ENCODE results near the gene PHACTR3.

- TF ChIP-seq, protein P1, sequence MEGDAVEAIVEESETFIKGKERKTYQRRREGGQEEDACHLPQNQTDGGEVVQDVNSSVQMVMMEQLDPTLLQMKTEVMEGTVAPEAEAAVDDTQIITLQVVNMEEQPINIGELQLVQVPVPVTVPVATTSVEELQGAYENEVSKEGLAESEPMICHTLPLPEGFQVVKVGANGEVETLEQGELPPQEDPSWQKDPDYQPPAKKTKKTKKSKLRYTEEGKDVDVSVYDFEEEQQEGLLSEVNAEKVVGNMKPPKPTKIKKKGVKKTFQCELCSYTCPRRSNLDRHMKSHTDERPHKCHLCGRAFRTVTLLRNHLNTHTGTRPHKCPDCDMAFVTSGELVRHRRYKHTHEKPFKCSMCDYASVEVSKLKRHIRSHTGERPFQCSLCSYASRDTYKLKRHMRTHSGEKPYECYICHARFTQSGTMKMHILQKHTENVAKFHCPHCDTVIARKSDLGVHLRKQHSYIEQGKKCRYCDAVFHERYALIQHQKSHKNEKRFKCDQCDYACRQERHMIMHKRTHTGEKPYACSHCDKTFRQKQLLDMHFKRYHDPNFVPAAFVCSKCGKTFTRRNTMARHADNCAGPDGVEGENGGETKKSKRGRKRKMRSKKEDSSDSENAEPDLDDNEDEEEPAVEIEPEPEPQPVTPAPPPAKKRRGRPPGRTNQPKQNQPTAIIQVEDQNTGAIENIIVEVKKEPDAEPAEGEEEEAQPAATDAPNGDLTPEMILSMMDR (IDR thresholded peaks at IDR 0.05): no peak
- no peak for TF ChIP-seq POLR2A (IDR thresholded peaks at IDR 0.05)
Observed at GRCh38 chr20:59602546-59603080, 1.7 kb upstream of the PHACTR3 start.

Data from lower leg skin (tissue), 3 donors.